Common myeloid progenitor, CD34-positive (primary cell): Measurements from ENCODE around the gene ANGPTL8.

ENCODE experiments used
- CTCF ChIA-PET: fragments of 350-600 bp; sonication (Branson Sonifier 250); formaldehyde crosslinking; loops from one replicate; lab custom pipeline; 2021; ENCODE audit warnings: antibody characterized with exemption; lab: Charles Lee
- POLR2A ChIA-PET: fragments of 350-600 bp; sonication (Branson Sonifier 250); formaldehyde crosslinking; loops from one replicate; lab custom pipeline; 2021; ENCODE audit warnings: antibody characterized with exemption; lab: Charles Lee
- DNase-seq, 3 donors: peaks; one replicate each; pipeline versions ENCODE4 v3.0.0 to v3.0.0-alpha.2; 2013
- H3K27ac ChIP-seq, 2 experiments: 1 replicate in 1 of 2; 2 replicates in 1 of 2; pipeline ENCODE4 v1.7.0; 2013; ENCODE audit warnings: inconsistent platforms in 2 of 2, low read length in 2 of 2, mild to moderate bottlenecking in 2 of 2, low read depth in 1 of 2, moderate library complexity in 1 of 2; ENCODE audit not compliant: severe bottlenecking in 2 of 2, insufficient read depth in 1 of 2, poor library complexity in 1 of 2
- H3K27me3 ChIP-seq, 5 experiments: replicated peaks in 2 of 5; 1 replicate in 3 of 5; 2 replicates in 2 of 5; pipeline versions ENCODE4 v1.6.1 to v1.7.0; 2013; ENCODE audit warnings: low read length in 4 of 5, mild to moderate bottlenecking in 2 of 5, moderate library complexity in 2 of 5, inconsistent platforms in 1 of 5; ENCODE audit not compliant: insufficient read depth in 5 of 5, control insufficient read depth in 4 of 5
- H3K36me3 ChIP-seq, 4 experiments: 1 replicate in 2 of 4; 2 replicates in 2 of 4; pipeline versions ENCODE4 v1.6.1 to v1.7.0; 2013; ENCODE audit warnings: low read length in 3 of 4, control low read depth in 1 of 4, mild to moderate bottlenecking in 1 of 4; ENCODE audit not compliant: control insufficient read depth in 4 of 4, insufficient read depth in 4 of 4
- H3K4me1 ChIP-seq, 4 experiments: 1 replicate in 3 of 4; 2 replicates in 1 of 4; pipeline versions ENCODE4 v1.6.1 to v1.7.1; 2013; ENCODE audit warnings: low read length in 3 of 4, mild to moderate bottlenecking in 3 of 4, control low read depth in 1 of 4, inconsistent platforms in 1 of 4, moderate library complexity in 1 of 4; ENCODE audit not compliant: control insufficient read depth in 4 of 4, insufficient read depth in 4 of 4; ENCODE audit errors: control extremely low read depth in 1 of 4
- H3K4me3 ChIP-seq, 7 experiments: 1 replicate in 4 of 7; 2 replicates in 3 of 7; pipeline versions ENCODE4 v1.5.1 to v1.7.0; 2013; ENCODE audit warnings: mild to moderate bottlenecking in 7 of 7, low read length in 6 of 7, moderate library complexity in 6 of 7, inconsistent platforms in 2 of 7, low read depth in 2 of 7, control low read depth in 1 of 7; ENCODE audit not compliant: insufficient read depth in 4 of 7, control insufficient read depth in 1 of 7; ENCODE audit errors: extremely low read depth in 1 of 7
- H3K9me3 ChIP-seq, 5 experiments: 1 replicate in 4 of 5; 2 replicates in 1 of 5; pipeline versions ENCODE4 v1.6.1 to v1.7.1; 2013; ENCODE audit warnings: low read length in 4 of 5, mild to moderate bottlenecking in 2 of 5, inconsistent platforms in 1 of 5, low read depth in 1 of 5, moderate library complexity in 1 of 5; ENCODE audit not compliant: control insufficient read depth in 4 of 5, insufficient read depth in 2 of 5; ENCODE audit errors: control extremely low read depth in 1 of 5
- WGBS: methylation state at CpG from one replicate; pipeline ENCODE4 v1.1.5; 2013; ENCODE audit not compliant: insufficient coverage; 5-methylcytosine and 5-hydroxymethylcytosine counted together

The ANGPTL8 gene

DNA sequence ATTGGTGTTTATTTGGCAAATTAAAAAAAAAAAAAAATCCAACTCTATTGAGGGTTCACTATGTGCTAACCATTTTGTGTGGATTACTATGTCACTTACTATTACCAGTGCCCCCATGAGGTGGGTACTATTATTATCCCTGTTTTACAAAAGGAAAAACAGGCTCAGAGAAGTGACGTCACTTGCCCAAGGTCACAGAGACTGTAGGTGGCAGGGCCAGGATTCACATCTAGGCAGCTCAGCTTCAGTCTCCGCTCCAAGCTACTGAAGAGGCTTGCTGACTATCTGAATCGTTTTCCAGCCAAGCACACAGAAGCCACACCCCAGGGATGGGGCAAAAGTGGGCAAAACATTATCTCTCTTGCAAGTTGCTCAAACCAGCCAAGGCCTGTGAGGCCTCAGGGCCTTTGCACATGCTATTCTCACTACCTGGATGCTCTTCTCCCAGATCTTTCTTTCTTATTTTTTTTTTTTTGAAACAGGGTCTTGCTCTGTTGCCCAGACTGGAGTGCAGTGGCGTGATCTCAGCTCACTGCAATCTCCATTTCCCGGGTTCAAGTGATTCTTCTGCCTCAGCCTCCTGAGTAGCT lies 4.8 kb upstream of the ANGPTL8 start:
- ChIA-PET CTCF (interaction anchor here (1.2 kb wide), 1 partner anchor 9 kb away, joined by 3 read pairs; no protein-coding TSS in a partner anchor), POLR2A (no interaction called here)
- H3K27me3 ChIP-seq: peaks cover 0 to 3% (median 0%) of the 10 kb centered on the region in 5 experiments
- H3K27ac ChIP-seq: no peak overlapping the region
- DNase-seq: peak in 1 of 3 donors; percentile 26
- H3K4me1 ChIP-seq: no peaks in the 10 kb centered on the region
- no peaks in the 10 kb centered on the region for H3K36me3 ChIP-seq
- peaks cover 0 to 9% (median 4%) of the 10 kb centered on the region in 5 experiments for H3K9me3 ChIP-seq
- H3K4me3 ChIP-seq: no peak overlapping the region
- WGBS: 96% methylated on average over 4 of the region's 5 CpGs

DNA sequence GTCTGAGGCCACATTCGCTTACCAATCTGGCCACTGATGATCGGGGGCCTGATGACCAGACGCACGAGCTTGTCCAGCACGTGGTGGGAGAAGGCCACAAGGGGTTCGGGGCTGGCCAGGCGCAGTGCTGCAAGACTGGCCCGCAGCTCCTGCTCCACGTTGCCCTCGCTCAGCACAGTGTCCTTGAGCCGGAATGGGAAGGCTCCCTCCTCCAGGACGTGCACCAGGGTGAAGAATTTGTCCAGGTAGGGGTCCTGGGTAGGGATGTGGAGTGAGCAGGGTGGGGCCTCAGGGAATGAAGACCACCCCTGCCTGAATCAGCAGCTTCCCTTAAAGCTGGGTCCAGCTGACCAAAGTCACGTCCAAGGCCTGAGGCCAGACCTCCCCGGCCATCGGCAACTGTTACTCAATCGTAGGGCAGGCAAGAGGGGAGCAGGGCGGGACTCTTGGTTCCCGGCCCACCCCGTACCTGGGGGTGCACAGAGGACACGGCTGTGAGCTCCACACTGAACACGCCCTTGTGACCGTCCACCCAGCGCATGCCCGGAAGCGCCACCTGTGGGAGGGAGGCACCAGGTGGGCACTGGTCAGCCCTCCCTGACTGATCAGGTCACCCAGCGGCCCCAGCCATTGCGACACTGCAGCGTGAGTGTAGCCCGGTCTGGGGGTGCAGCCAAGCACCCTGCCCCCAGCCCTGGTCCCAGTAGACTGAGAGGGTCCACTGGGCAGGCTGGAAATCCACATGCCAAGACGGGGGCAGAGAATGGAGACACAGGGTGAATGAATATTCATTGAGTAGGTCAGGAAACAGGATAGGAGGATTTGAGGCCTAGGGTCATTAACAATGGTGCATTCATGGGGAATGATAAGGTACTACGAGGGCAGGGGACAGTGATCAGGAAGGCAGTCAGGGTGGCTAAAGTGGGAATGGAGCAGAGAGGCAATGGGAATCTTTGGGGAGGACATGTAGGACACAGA lies 2.8 kb upstream of the ANGPTL8 start:
- no peaks in the 10 kb centered on the region for H3K36me3 ChIP-seq
- CTCF ChIA-PET: interaction anchor here (0.7 to 1.0 kb wide), 2 partner anchors 8 to 11 kb away, joined by 3 to 4 read pairs; no protein-coding TSS in a partner anchor
- DNase-seq: no peak
- no peak overlapping the region for H3K4me3 ChIP-seq
- 94% methylated on average over 30 of the region's 31 CpGs for WGBS
- H3K27ac ChIP-seq: no peak overlapping the region
- H3K9me3 ChIP-seq: peaks cover 0 to 10% (median 4%) of the 10 kb centered on the region in 5 experiments
- POLR2A ChIA-PET: no interaction called here
- H3K27me3 ChIP-seq: no peaks in the 10 kb centered on the region
- no peaks in the 10 kb centered on the region for H3K4me1 ChIP-seq

DNA sequence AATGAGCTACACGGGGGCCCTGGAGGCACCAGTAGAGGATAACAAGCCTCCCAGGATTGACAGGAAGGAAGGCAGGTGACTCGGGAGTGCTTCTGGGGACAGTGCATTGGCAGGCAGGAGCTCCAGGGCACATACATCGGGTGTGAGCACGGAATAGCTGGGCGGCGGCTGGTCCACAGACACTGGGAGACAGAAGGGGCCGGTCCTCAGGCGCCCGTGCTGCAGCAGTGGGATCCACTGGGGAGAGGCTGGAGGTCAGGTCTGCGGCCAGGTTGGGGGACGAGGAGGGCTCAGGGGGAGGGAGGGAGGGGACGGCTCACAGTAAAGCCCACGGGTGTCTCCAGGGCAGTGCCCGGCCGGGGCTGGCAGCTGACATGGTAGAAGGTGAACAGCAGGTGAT lies 2.1 kb upstream of the ANGPTL8 start:
- H3K4me3 ChIP-seq: no peak overlapping the region
- no peaks in the 10 kb centered on the region for H3K4me1 ChIP-seq
- POLR2A ChIA-PET: no interaction called here
- no peaks in the 10 kb centered on the region for H3K27me3 ChIP-seq
- DNase-seq: no peak
- H3K9me3 ChIP-seq: peaks cover 0 to 10% (median 4%) of the 10 kb centered on the region in 5 experiments
- no peak overlapping the region for H3K27ac ChIP-seq
- 94% methylated on average over 10 of the region's 15 CpGs for WGBS
- CTCF ChIA-PET: interaction anchor here (0.7 to 1.0 kb wide), 2 partner anchors 9 to 11 kb away, joined by 3 to 4 read pairs; no protein-coding TSS in a partner anchor
- H3K36me3 ChIP-seq: no peaks in the 10 kb centered on the region

DNA sequence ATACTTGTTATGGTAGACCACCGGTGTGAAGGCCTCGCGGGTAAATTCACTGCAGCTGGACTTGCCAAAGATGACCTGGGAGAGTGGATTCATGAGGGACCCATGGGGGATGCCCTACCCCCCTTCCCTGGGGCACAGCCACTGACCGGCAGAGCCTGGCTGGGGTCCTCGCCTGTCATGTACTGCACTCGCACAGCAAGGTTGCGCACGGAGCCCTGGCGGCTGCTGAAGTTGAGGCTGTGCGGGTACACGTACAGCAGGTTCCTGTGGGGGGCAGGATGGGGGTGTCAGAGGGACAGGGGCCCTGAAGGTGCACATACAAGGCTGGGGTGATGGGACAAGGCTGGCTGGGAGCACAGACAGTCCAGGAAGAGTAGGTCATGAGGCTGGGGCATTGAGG lies 1.4 kb upstream of the ANGPTL8 start:
- peaks cover 0 to 3% (median 0%) of the 10 kb centered on the region in 4 experiments for H3K4me1 ChIP-seq
- H3K9me3 ChIP-seq: peaks cover 0 to 10% (median 4%) of the 10 kb centered on the region in 5 experiments
- H3K27me3 ChIP-seq: no peaks in the 10 kb centered on the region
- H3K27ac ChIP-seq: no peak overlapping the region
- ChIA-PET POLR2A (no interaction called here), CTCF (interaction anchor here (1.0 kb wide), 1 partner anchor 12 kb away, joined by 4 read pairs; no protein-coding TSS in a partner anchor)
- H3K36me3 ChIP-seq: no peaks in the 10 kb centered on the region
- WGBS: 100% methylated on average over 11 of the region's 11 CpGs
- no peak for DNase-seq
- H3K4me3 ChIP-seq: no peak overlapping the region

DNA sequence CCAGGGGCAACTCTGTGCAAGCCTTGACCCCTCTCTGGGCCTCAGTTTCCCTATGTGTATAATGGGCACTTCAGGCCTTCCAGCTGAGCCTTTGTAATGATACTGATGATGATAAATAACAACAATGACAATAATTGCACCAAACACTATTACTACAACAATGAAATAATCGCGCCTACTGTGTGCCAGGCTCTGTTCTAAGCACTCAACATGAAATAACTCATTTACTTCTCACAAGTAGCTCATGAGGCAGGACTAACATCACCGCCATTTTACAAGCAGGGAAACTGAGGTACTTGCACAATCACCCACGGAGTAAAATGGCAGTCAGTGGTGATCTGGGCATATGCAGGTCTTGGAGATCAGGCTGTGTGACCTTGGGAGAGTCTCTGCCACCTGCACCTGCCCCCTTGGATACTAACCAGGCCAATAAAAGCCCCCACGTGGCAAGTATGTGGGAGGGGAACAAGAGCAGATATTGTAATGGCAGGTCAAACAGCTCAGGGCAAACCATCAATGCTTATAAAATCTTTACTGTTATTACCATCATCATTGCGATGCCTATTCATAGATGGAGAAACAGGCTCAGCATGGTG lies 540 bp upstream of the ANGPTL8 start:
- 93% methylated on average over 5 of the region's 6 CpGs for WGBS
- Histone ChIP-seq H3K4me3 (no peak overlapping the region), H3K9me3 (peaks cover 0 to 10% (median 4%) of the 10 kb centered on the region in 5 experiments), H3K4me1 (peaks cover 0 to 9% (median 3%) of the 10 kb centered on the region in 4 experiments), H3K36me3 (no peaks in the 10 kb centered on the region), H3K27me3 (peaks cover 0 to 2% (median 0%) of the 10 kb centered on the region in 5 experiments), H3K27ac (no peak overlapping the region)
- no peak for DNase-seq
- CTCF ChIA-PET: interaction anchor here (1.0 to 1.4 kb wide), 2 partner anchors 11 kb away, joined by 4 to 5 read pairs; no protein-coding TSS in a partner anchor
- POLR2A ChIA-PET: no interaction called here

DNA sequence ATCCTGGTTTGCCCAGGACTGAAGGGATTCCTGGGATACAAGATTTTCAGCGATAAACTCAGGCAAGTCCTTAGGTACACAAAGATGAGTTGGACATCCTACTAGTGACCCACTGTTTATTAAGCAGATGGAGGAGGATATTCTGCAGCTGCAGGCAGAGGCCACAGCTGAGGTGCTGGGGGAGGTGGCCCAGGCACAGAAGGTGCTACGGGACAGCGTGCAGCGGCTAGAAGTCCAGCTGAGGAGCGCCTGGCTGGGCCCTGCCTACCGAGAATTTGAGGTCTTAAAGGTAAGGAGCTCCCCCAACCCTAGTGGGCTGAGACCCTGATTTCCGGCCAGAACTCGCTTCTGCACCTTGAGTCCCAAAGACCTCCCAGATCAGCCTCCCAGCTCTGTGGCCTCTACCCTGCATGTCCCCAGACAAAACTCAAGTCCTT lies 607 bp downstream of the ANGPTL8 start:
- Histone ChIP-seq H3K27ac (no peak overlapping the region), H3K4me3 (no peak overlapping the region), H3K4me1 (peaks cover 0 to 9% (median 3%) of the 10 kb centered on the region in 4 experiments), H3K9me3 (peaks cover 0 to 10% (median 4%) of the 10 kb centered on the region in 5 experiments), H3K27me3 (peaks cover 0 to 2% (median 0%) of the 10 kb centered on the region in 5 experiments), H3K36me3 (no peaks in the 10 kb centered on the region)
- ChIA-PET POLR2A (no interaction called here), CTCF (interaction anchor here (0.6 to 5.2 kb wide), 4 partner anchors 9 to 149 kb away, joined by 3 to 27 read pairs (median 4); no protein-coding TSS in a partner anchor)
- 92% methylated on average over 8 of the region's 8 CpGs for WGBS
- DNase-seq: no peak
